ENCODE measurements around the gene AASDH. TPM values are rescaled to one million over a fixed set of nuclear protein-coding genes. Genes with fewer than 3 reads are reported as not detected.

Gene AASDH
- polyA plus RNA-seq, 1 of the 3 experiments (the other 2 are of a cell fraction), result 4.4 TPM

DNA sequence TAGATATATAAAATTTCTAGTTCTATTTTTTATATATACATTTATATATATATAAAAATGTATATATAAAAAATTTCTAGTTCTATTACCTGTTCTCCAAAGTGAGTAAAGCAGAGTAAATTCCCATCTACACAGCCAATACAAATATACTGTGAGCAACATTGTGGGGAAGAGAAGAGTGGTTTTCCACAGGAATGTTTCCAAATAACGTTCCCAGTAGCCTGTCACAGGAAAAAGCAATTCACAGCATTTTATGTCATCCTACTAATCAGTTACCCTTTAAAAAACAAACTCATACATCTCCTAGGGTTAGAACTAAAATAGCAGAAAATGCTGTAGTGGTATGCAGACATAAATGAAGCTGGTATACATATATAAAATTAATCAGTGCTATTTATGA, 44.5 kb downstream of the AASDH start:
- DNase-seq, result no peak
- Histone ChIP-seq H2AFZ (ENCODE audit: low read depth) (no peak overlapping the region), H3K9ac (no peak overlapping the region), H3K27me3 (ENCODE audit: insufficient read depth) (no peaks in the 10 kb centered on the region), H3F3A (replicated peaks; ENCODE audit: insufficient read depth) (peaks cover 6% of the 10 kb centered on the region), H3K36me3 (replicated peaks in 1 of 2; ENCODE audit: control insufficient read depth in 1 of 2, insufficient read depth in 2 of 2, low read length in 1 of 2) (peaks cover 9 to 18% of the 10 kb centered on the region in 2 experiments), H3K4me1 (ENCODE audit: control insufficient read depth in 1 of 2, insufficient read depth in 2 of 2, low read depth in 1 of 2, low read length in 1 of 2) (no peaks in the 10 kb centered on the region), H3K9me3 (no peaks in the 10 kb centered on the region), H4K20me1 (ENCODE audit: insufficient read depth) (no peaks in the 10 kb centered on the region), H3K4me2 (no peak overlapping the region), H3K27ac (ENCODE audit: low read depth in 2 of 2, low read length in 1 of 2) (no peak overlapping the region), H3K9me2 (no peaks in the 10 kb centered on the region), H3K79me2 (ENCODE audit: insufficient read depth) (0 out of 2 replicates have a peak, but pooled peaks cover 6% of the 10 kb centered on the region), H3K4me3 (ENCODE audit: low read depth in 2 of 2, low read length in 1 of 2) (no peak overlapping the region)
- POLR2A ChIA-PET, result no interaction called here
- CTCF ChIA-PET, result no interaction called here
- no peak for TF ChIP-seq FOXM1 (IDR thresholded peaks at IDR 0.05; ENCODE audit: low read depth)
- TF ChIP-seq, protein P1, sequence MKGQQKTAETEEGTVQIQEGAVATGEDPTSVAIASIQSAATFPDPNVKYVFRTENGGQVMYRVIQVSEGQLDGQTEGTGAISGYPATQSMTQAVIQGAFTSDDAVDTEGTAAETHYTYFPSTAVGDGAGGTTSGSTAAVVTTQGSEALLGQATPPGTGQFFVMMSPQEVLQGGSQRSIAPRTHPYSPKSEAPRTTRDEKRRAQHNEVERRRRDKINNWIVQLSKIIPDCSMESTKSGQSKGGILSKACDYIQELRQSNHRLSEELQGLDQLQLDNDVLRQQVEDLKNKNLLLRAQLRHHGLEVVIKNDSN (IDR thresholded peaks at IDR 0.05; ENCODE audit: borderline replicate concordance, low read depth), result no peak
- no peak for TF ChIP-seq MXI1 (IDR thresholded peaks at IDR 0.05; ENCODE audit: low read depth, low read length)
- TF ChIP-seq, protein P2, sequence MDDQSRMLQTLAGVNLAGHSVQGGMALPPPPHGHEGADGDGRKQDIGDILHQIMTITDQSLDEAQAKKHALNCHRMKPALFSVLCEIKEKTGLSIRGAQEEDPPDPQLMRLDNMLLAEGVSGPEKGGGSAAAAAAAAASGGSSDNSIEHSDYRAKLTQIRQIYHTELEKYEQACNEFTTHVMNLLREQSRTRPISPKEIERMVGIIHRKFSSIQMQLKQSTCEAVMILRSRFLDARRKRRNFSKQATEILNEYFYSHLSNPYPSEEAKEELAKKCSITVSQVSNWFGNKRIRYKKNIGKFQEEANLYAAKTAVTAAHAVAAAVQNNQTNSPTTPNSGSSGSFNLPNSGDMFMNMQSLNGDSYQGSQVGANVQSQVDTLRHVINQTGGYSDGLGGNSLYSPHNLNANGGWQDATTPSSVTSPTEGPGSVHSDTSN (IDR thresholded peaks at IDR 0.05), result no peak
- TF ChIP-seq, protein P3, sequence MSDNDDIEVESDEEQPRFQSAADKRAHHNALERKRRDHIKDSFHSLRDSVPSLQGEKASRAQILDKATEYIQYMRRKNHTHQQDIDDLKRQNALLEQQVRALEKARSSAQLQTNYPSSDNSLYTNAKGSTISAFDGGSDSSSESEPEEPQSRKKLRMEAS (IDR thresholded peaks at IDR 0.05; ENCODE audit: low read depth), result no peak
- TF ChIP-seq, protein P4, sequence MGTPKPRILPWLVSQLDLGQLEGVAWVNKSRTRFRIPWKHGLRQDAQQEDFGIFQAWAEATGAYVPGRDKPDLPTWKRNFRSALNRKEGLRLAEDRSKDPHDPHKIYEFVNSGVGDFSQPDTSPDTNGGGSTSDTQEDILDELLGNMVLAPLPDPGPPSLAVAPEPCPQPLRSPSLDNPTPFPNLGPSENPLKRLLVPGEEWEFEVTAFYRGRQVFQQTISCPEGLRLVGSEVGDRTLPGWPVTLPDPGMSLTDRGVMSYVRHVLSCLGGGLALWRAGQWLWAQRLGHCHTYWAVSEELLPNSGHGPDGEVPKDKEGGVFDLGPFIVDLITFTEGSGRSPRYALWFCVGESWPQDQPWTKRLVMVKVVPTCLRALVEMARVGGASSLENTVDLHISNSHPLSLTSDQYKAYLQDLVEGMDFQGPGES (IDR thresholded peaks at IDR 0.05; ENCODE audit: low read depth, low read length), result no peak
- TF ChIP-seq POLR2AphosphoS5 (IDR thresholded peaks at IDR 0.05; ENCODE audit: low read depth, low read length), result no peak
- no peak for TF ChIP-seq FOSL2 (IDR thresholded peaks at IDR 0.05; ENCODE audit: borderline replicate concordance, low read depth)
- TF ChIP-seq GATA2 (CRISPR knock-in tag; IDR thresholded peaks at IDR 0.05), result no peak
- no peak for TF ChIP-seq EZH2phosphoT487 (IDR thresholded peaks at IDR 0.05; ENCODE audit: borderline replicate concordance, low read depth)
- TF ChIP-seq CHD2 (IDR thresholded peaks at IDR 0.05; ENCODE audit: low read length, partially characterized antibody), result no peak
- no peak for TF ChIP-seq EP300 (IDR thresholded peaks at IDR 0.05; ENCODE audit: borderline replicate concordance in 1 of 2, low read depth in 1 of 2, low read length in 1 of 2)
- TF ChIP-seq, protein P5, sequence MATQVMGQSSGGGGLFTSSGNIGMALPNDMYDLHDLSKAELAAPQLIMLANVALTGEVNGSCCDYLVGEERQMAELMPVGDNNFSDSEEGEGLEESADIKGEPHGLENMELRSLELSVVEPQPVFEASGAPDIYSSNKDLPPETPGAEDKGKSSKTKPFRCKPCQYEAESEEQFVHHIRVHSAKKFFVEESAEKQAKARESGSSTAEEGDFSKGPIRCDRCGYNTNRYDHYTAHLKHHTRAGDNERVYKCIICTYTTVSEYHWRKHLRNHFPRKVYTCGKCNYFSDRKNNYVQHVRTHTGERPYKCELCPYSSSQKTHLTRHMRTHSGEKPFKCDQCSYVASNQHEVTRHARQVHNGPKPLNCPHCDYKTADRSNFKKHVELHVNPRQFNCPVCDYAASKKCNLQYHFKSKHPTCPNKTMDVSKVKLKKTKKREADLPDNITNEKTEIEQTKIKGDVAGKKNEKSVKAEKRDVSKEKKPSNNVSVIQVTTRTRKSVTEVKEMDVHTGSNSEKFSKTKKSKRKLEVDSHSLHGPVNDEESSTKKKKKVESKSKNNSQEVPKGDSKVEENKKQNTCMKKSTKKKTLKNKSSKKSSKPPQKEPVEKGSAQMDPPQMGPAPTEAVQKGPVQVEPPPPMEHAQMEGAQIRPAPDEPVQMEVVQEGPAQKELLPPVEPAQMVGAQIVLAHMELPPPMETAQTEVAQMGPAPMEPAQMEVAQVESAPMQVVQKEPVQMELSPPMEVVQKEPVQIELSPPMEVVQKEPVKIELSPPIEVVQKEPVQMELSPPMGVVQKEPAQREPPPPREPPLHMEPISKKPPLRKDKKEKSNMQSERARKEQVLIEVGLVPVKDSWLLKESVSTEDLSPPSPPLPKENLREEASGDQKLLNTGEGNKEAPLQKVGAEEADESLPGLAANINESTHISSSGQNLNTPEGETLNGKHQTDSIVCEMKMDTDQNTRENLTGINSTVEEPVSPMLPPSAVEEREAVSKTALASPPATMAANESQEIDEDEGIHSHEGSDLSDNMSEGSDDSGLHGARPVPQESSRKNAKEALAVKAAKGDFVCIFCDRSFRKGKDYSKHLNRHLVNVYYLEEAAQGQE (IDR thresholded peaks at IDR 0.05; ENCODE audit: low read depth, low read length), result no peak
- TF ChIP-seq, protein P6, sequence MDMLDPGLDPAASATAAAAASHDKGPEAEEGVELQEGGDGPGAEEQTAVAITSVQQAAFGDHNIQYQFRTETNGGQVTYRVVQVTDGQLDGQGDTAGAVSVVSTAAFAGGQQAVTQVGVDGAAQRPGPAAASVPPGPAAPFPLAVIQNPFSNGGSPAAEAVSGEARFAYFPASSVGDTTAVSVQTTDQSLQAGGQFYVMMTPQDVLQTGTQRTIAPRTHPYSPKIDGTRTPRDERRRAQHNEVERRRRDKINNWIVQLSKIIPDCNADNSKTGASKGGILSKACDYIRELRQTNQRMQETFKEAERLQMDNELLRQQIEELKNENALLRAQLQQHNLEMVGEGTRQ (IDR thresholded peaks at IDR 0.05; ENCODE audit: borderline replicate concordance, low read depth, low read length), result no peak
- WGBS (ENCODE audit: low lambda C conversion rate), result 45% methylated on average over 1 of the region's 1 CpG
